Left forelimb (tissue), 1 donor: ENCODE measurements around the gene ANKFY1.
"Not testable (repeated sequence)": the region's sequence is repeated elsewhere in the genome, so short reads cannot be mapped to it uniquely, and the experiment has no call there.

Source experiments
- DNase-seq: peaks from one replicate; pipeline ENCODE4 v3.0.0-alpha.2; 2018; ENCODE audit warnings: low spot score

The ANKFY1 gene

GRCh38 chr17:4261452-4261851, 2.3 kb downstream of the ANKFY1 start:
- DNase-seq: no peak

DNA sequence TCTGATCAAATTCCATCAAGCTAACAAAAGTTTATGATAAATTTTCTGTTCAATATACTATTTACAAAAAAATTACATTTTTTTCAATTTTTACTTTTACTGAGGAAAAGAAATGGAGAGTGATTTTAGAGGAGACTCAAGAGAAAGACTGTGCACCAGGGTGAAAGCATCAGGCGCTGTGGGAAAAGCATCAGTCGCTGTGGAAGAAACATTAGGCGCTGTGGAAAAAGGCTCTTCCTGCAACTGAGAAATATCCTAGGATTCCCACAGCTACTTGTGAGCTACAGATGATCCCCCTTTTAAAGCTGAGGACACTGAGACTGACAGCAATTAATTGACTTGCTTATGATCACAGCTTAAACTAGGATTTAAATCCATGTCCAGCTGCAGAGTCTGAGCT, 4.9 kb downstream of the ANKFY1 start:
- no peak for DNase-seq

- DNase-seq: no peak
These were observed 6.8 kb downstream of the ANKFY1 start for GRCh38 chr17:4256952-4257351.

GRCh38 chr17:4255271-4255670, 8.5 kb downstream of the ANKFY1 start:
- DNase-seq: not testable (repeated sequence)

GRCh38 chr17:4250887-4251286, 12.9 kb downstream of the ANKFY1 start:
- no peak for DNase-seq

GRCh38 chr17:4249452-4250029, 14.2 kb downstream of the ANKFY1 start:
- DNase-seq: no peak

GRCh38 chr17:4248504-4249277, 15.1 kb downstream of the ANKFY1 start:
- DNase-seq: no peak

GRCh38 chr17:4247971-4248388, 15.8 kb downstream of the ANKFY1 start:
- no peak for DNase-seq

- no peak for DNase-seq
These were observed 16.3 kb downstream of the ANKFY1 start for GRCh38 chr17:4247361-4247970.

- DNase-seq: no peak
These were observed 17.1 kb downstream of the ANKFY1 start for GRCh38 chr17:4246674-4247073.

- DNase-seq: no peak
These were observed 22.2 kb downstream of the ANKFY1 start for GRCh38 chr17:4241535-4241934.

- DNase-seq: no peak
These were observed 27.3 kb downstream of the ANKFY1 start for GRCh38 chr17:4236456-4236855.

GRCh38 chr17:4235372-4236279, 28.2 kb downstream of the ANKFY1 start:
- DNase-seq: no peak

DNA sequence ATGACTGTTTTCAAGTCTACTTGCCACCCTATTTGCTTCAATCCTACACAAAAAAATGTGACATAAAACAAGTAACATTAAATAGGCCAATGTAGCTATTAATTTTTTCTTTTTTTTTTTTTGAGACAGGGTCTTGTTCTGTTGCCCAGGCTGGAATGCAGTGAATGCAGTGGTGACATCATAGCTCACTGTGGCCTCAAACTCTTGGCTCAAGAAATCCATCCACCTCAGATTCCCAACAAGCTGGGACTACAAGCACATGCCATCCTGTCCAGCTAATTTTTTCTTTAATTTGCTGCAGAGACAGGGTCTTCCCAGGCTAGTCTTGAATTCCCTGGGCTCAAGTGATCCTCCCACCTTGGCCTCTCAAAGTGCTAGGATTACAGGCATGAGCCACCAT, 29.4 kb downstream of the ANKFY1 start:
- DNase-seq: no peak

- no peak for DNase-seq
These were observed 30.0 kb downstream of the ANKFY1 start for GRCh38 chr17:4233668-4234258.

- DNase-seq: no peak
These were observed 31.5 kb downstream of the ANKFY1 start for GRCh38 chr17:4232168-4232813.

GRCh38 chr17:4229627-4230541, 33.9 kb downstream of the ANKFY1 start:
- no peak for DNase-seq

GRCh38 chr17:4221899-4222659, 41.7 kb downstream of the ANKFY1 start:
- no peak for DNase-seq

- DNase-seq: no peak
These were observed 42.6 kb downstream of the ANKFY1 start for GRCh38 chr17:4221163-4221562.

DNA sequence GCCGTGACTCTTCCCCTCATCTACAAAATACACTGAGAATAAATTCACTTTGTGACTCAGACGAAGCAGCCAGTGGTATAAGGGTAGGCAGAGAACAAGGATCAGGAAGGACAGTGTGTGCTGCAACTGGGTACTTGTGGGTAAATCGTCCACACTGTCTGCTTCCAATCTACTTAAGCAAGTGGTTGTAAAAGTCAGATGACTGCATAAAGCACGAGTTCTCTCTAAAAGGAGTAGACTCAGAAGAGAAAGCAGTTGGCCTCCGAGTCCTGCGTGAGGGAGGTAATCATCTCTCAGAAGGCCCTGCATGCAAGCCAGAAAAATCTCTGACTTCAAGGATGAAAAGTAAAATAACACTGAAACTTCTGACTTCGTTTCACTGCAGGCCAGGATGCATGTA, 43.1 kb downstream of the ANKFY1 start:
- no peak for DNase-seq
